Stomach smooth muscle (tissue), 2 donors: ENCODE data around the gene P3H1.

ENCODE experiments used
- H3K27ac ChIP-seq: one replicate; pipeline ENCODE4 v1.7.0; 2013; ENCODE audit warnings: mild to moderate bottlenecking, low read length, inconsistent platforms
- H3K27me3 ChIP-seq, 2 donors: one replicate each; pipeline ENCODE4 v1.7.0; 2013; ENCODE audit warnings: low read length in 2 of 2; ENCODE audit not compliant: insufficient read depth in 2 of 2, control insufficient read depth in 1 of 2
- H3K36me3 ChIP-seq, 2 donors: one replicate each; pipeline ENCODE4 v1.7.0; 2013; ENCODE audit warnings: low read length in 2 of 2; ENCODE audit not compliant: control insufficient read depth in 2 of 2, insufficient read depth in 2 of 2
- H3K4me1 ChIP-seq: one replicate; pipeline ENCODE4 v1.7.0; 2013; ENCODE audit warnings: low read length; ENCODE audit not compliant: control insufficient read depth, insufficient read depth
- H3K4me3 ChIP-seq, 2 donors: one replicate each; pipeline ENCODE4 v1.7.0; 2013; ENCODE audit warnings: low read length in 2 of 2
- H3K9ac ChIP-seq, 2 donors: one replicate each; pipeline ENCODE4 v1.7.0; 2013; ENCODE audit warnings: low read length in 2 of 2, mild to moderate bottlenecking in 1 of 2
- H3K9me3 ChIP-seq, 2 donors: one replicate each; pipeline ENCODE4 v1.7.0; 2013; ENCODE audit warnings: low read length in 2 of 2; ENCODE audit not compliant: control insufficient read depth in 2 of 2
- donor health status: healthy.
- donor health status: Pancreatic carcinoma.

P3H1 gene

DNA sequence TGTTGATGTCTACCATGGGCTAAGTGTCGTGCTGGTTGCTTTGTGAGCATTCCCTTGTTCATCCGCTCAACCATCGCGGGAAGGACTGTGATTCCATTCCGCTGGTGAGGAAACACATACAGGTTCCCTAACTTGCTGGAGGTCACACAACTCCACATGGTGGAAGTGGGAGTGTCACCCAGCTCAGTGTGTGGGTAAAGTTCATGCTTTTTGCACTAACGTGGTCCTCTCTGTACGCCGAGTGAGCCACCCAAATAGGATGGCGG lies 22.7 kb downstream of the P3H1 start:
- H3K9me3 ChIP-seq, result no peaks in the 10 kb centered on the region
- no peak overlapping the region for H3K9ac ChIP-seq
- no peak overlapping the region for H3K27ac ChIP-seq
- H3K36me3 ChIP-seq, result peaks cover 4 to 25% of the 10 kb centered on the region in 2 donors
- no peaks in the 10 kb centered on the region for H3K27me3 ChIP-seq
- no peak overlapping the region for H3K4me3 ChIP-seq
- no peaks in the 10 kb centered on the region for H3K4me1 ChIP-seq

GRCh38 chr1:42743317-42744147 lies 23.3 kb downstream of the P3H1 start:
- H3K27ac ChIP-seq, result no peak overlapping the region
- no peaks in the 10 kb centered on the region for H3K4me1 ChIP-seq
- H3K9ac ChIP-seq, result no peak overlapping the region
- no peak overlapping the region for H3K4me3 ChIP-seq
- H3K36me3 ChIP-seq, result peaks cover 2 to 21% of the 10 kb centered on the region in 2 donors
- H3K27me3 ChIP-seq, result no peaks in the 10 kb centered on the region
- H3K9me3 ChIP-seq, result no peaks in the 10 kb centered on the region

GRCh38 chr1:42742617-42743316 lies 24.1 kb downstream of the P3H1 start:
- Histone ChIP-seq H3K36me3 (peaks cover 0 to 14% of the 10 kb centered on the region in 2 donors), H3K9ac (no peak overlapping the region), H3K27ac (no peak overlapping the region), H3K9me3 (no peaks in the 10 kb centered on the region), H3K4me3 (no peak overlapping the region), H3K27me3 (no peaks in the 10 kb centered on the region), H3K4me1 (no peaks in the 10 kb centered on the region)

GRCh38 chr1:42742141-42742540 lies 24.7 kb downstream of the P3H1 start:
- H3K27ac ChIP-seq, result no peak overlapping the region
- no peak overlapping the region for H3K9ac ChIP-seq
- no peaks in the 10 kb centered on the region for H3K27me3 ChIP-seq
- no peaks in the 10 kb centered on the region for H3K4me1 ChIP-seq
- H3K4me3 ChIP-seq, result no peak overlapping the region
- no peaks in the 10 kb centered on the region for H3K9me3 ChIP-seq
- H3K36me3 ChIP-seq, result peaks cover 0 to 13% of the 10 kb centered on the region in 2 donors

- Histone ChIP-seq H3K9me3 (no peaks in the 10 kb centered on the region), H3K9ac (no peak overlapping the region), H3K4me1 (no peaks in the 10 kb centered on the region), H3K27me3 (no peaks in the 10 kb centered on the region), H3K36me3 (peaks cover 0 to 10% of the 10 kb centered on the region in 2 donors), H3K4me3 (no peak overlapping the region), H3K27ac (no peak overlapping the region)
Observed at GRCh38 chr1:42741706-42742105, 25.1 kb downstream of the P3H1 start.

GRCh38 chr1:42740851-42741580 lies 25.8 kb downstream of the P3H1 start:
- H3K27me3 ChIP-seq, result no peaks in the 10 kb centered on the region
- no peaks in the 10 kb centered on the region for H3K4me1 ChIP-seq
- H3K36me3 ChIP-seq, result peaks cover 0 to 6% of the 10 kb centered on the region in 2 donors
- no peaks in the 10 kb centered on the region for H3K9me3 ChIP-seq
- H3K27ac ChIP-seq, result no peak overlapping the region
- H3K4me3 ChIP-seq, result no peak overlapping the region
- no peak overlapping the region for H3K9ac ChIP-seq

DNA sequence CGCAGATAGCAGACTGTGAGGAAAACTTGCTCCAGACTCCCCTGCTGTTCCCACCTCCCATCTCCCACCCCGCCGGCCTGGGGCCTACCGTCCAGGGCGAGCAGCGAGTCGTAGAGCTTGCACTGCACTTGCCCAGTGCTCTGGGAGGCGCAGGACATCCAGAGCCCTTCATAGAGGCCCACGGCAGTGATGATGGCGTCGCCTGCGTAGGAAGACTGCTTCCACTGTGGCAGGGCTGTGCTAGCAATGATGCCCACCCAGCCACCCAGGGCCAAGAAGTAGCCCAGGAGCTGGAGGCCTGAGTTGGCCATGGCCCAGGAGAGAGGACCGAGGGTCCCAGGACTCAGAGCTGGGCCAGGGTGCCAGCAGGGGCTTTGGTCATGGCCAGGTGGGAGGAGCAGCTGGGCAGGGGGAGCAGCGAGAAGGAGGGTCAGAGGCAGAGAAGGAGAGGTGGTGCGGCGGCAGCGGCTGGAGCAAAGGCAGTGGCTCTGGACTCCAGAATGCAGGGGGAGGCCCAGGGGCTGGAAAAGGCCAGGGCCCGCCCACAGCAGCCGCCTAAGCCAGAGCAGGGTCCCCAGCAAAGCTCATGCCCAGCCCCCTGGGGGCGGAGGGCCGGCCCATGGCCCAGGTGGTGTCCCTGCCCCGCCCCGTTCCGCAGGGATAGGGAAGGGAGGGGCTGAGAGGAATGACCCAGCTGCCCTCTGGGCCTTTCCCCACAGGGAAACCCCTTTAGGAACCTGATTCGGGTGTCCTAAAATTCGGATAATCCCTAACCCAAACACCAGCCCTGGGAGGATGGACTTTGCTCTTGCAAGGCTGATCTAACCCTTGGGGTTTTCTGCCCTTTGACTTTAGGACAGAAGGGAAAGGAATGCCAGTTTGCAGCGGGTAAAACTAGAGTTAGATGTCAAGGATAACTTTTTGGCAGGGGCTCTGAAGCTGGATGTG lies 26.8 kb downstream of the P3H1 start, which contains the start of gene CLDN19:
CLDN19 (minus strand) TSS at position 484 of the 948 bp plus-strand sequence; CDS start at position 311, 173 bp downstream.
- Histone ChIP-seq H3K4me1 (no peaks in the 10 kb centered on the region), H3K9ac (no peak within 1 kb of the TSS), H3K9me3 (no peaks in the 10 kb centered on the region), H3K36me3 (no peaks in the 10 kb centered on the region), H3K27me3 (no peaks in the 10 kb centered on the region), H3K4me3 (no peak within 1 kb of the TSS), H3K27ac (no peak within 1 kb of the TSS)

DNA sequence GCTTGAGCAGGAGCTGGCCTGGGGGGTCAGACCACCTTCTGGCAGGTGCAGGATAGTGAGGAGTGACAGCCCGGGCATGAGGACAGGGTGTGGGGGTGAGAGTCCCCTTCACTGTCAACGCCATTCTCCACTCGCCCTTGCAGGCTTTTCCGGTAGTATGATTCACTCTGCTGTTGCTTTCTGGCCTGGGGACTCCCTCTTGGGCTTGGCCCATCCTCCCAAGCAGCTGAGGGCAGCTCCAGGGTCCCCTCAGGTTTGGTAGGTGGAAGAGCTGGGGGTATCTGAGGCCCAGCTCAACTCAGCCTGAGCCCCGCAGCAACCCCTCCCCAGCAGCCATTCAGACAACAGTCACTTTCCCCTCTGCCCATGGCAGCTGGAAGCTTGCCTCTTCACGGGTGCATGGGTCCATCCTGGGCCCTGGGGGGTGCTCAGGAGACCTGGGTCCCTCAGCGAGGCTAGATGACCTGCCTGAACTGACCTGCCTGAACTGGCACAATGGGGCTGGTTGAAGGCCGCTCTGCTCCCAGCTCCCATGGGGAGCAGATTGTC lies 28.1 kb downstream of the P3H1 start:
- no peak overlapping the region for H3K4me3 ChIP-seq
- H3K9ac ChIP-seq, result no peak overlapping the region
- H3K4me1 ChIP-seq, result no peaks in the 10 kb centered on the region
- no peak overlapping the region for H3K27ac ChIP-seq
- no peaks in the 10 kb centered on the region for H3K9me3 ChIP-seq
- no peaks in the 10 kb centered on the region for H3K27me3 ChIP-seq
- no peaks in the 10 kb centered on the region for H3K36me3 ChIP-seq

DNA sequence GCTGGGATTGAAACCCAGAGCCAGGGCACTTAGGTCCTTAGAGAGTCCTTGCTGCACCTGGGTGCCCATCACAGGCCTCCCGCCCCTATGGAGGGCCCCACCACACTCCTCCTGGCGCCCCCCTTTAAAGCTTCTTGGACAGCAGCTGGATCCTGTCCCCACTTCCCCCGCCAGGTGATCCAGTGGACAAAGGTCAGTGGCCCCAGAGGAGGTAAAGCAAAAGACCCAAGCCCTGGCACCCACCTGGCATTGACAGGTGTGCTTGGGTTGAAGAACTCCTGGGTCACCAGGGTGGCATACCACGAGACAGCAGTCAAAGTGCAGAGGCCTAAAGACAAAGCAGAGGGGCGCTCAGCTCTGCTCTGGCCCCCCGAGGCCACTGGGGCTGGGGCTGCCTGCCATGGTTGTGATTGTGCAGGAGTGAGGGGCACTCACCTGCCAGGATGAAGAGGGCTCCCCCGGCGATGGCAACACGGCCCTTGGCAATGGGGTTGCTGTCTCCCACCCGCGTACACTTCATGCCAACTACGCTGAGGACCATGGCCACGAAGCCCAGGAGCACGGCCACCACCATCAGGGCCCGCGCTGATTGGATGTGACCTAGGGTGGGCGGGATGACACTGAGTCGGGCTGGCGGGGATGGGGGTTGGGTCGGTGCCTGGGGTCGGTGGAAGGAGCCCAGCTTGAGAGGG lies 28.7 kb downstream of the P3H1 start:
- Histone ChIP-seq H3K36me3 (no peaks in the 10 kb centered on the region), H3K4me3 (no peak overlapping the region), H3K4me1 (no peaks in the 10 kb centered on the region), H3K9me3 (no peaks in the 10 kb centered on the region), H3K27me3 (no peaks in the 10 kb centered on the region), H3K9ac (no peak overlapping the region), H3K27ac (no peak overlapping the region)
